ENCODE results near the gene GPD1. TPM values are rescaled to one million over a fixed set of nuclear protein-coding genes. Genes with fewer than 3 reads are reported as not detected.

Gene GPD1
- total and polyA plus RNA-seq, 9 of the 15 experiments (the other 6 are each of a cell fraction or from before 2014, with no cell fraction given): 0.13 to 1.00 (median 0.55) TPM

DNA sequence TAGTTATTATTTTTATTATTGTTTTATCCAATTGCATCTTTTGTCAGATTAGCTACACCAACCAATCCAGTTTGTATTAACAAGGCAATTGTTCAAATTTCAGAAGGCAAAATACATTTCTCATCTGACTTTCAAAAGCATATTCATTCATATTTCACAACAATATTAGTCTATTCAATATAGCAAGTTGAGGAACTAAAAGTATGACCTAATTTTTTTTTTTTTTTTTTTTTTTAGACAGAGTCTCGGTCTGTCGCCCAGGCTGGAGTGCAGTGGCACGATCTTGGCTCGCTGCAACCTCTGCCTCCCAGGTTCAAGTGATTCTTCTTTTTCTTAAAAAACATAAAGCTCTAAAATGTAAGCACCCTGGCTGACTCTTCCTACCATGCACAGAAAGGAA, 25.5 kb downstream of the GPD1 start:
- H3K4me2 ChIP-seq (ENCODE audit: insufficient read depth, low read length): no peak overlapping the region
- no peaks in the 10 kb centered on the region for H3K79me2 ChIP-seq (ENCODE audit: control insufficient read depth, insufficient read depth, low read length)
- no peaks in the 10 kb centered on the region for H3K9me3 ChIP-seq (replicated peaks; ENCODE audit: control insufficient read depth, insufficient read depth, low read depth, low read length)
- H3K4me1 ChIP-seq (replicated peaks in 1 of 2; ENCODE audit: control insufficient read depth in 2 of 2, insufficient read depth in 2 of 2, low read length in 2 of 2): no peaks in the 10 kb centered on the region
- no peak for TF ChIP-seq ZNF57 (CRISPR knock-in tag; IDR thresholded peaks at IDR 0.05)
- no peak for TF ChIP-seq EZH2 (IDR thresholded peaks at IDR 0.05; ENCODE audit: borderline replicate concordance, low read depth, low read length)
- no peak for TF ChIP-seq ELF2 (CRISPR knock-in tag; IDR thresholded peaks at IDR 0.05)
- TF ChIP-seq HDAC8 (tag; IDR thresholded peaks at IDR 0.05): no peak
- no peak for TF ChIP-seq HDAC6 (IDR thresholded peaks at IDR 0.05; ENCODE audit: low read depth, low read length)
- TF ChIP-seq IRF2 (CRISPR knock-in tag; IDR thresholded peaks at IDR 0.05): no peak
- TF ChIP-seq LCOR (CRISPR knock-in tag; IDR thresholded peaks at IDR 0.05): no peak
- TF ChIP-seq BRF1 (IDR thresholded peaks at IDR 0.05; ENCODE audit: borderline replicate concordance, extremely low read depth, insufficient read length): no peak
- TF ChIP-seq ZNF121 (CRISPR knock-in tag; conservative IDR thresholded peaks at IDR 0.05): no peak
- TF ChIP-seq KHSRP (IDR thresholded peaks at IDR 0.05): no peak
- H3K27ac ChIP-seq (ENCODE audit: extremely low read depth, low read depth, low read length): no peak overlapping the region
- no peaks in the 10 kb centered on the region for H3K27me3 ChIP-seq (ENCODE audit: control insufficient read depth in 2 of 2, insufficient read depth in 2 of 2, low read length in 2 of 2)
- no peak overlapping the region for H2AFZ ChIP-seq (ENCODE audit: low read depth, low read length)
- no peaks in the 10 kb centered on the region for H4K20me1 ChIP-seq (replicated peaks; ENCODE audit: control insufficient read depth, insufficient read depth, low read length)
- intact Hi-C loops (cut with micrococcal nuclease): no loop called here
- in situ Hi-C loops (cut with MboI): no loop called here
- peaks cover 60% of the 10 kb centered on the region for H3K36me3 ChIP-seq (ENCODE audit: control insufficient read depth, insufficient read depth, low read length)
- FAIRE-seq: no peak
- H3K4me3 ChIP-seq: no peak overlapping the region
- no peaks in the 10 kb centered on the region for H3K9me1 ChIP-seq (ENCODE audit: control insufficient read depth, insufficient read depth, low read length)
- WGBS (ENCODE audit: insufficient coverage, low coverage, missing lambda C conversion rate): 100% methylated on average over 4 of the region's 4 CpGs
- H3K9ac ChIP-seq (ENCODE audit: insufficient read depth in 1 of 2, low read depth in 2 of 2, low read length in 2 of 2): no peak overlapping the region
- ChIA-PET POLR2A (interaction anchor here (0.5 to 2.5 kb wide), 7 partner anchors 10 to 67 kb away, joined by 3 to 15 read pairs (median 4); partner anchors contain the start of genes CERS5 and COX14), CTCF (ENCODE audit: low intra/inter-chr PET ratio) (no interaction called here)
- DNase-seq (ENCODE audit: extremely low read depth in 1 of 4, low spot score in 3 of 4): no peak
- BruUV-seq (replicated peaks): no TSS peak
- no peak for ATAC-seq
